GM19372 (cell line): Measurements from ENCODE around the gene KCTD18.

Experiments used
- ATAC-seq: cut with Tn5 transposase; IDR thresholded peaks from one replicate; pipeline ENCODE4 v1.9.1; 2021; ENCODE audit warnings: mild to moderate bottlenecking, low read depth, moderate library complexity; ENCODE audit not compliant: unreplicated experiment

The KCTD18 gene

DNA sequence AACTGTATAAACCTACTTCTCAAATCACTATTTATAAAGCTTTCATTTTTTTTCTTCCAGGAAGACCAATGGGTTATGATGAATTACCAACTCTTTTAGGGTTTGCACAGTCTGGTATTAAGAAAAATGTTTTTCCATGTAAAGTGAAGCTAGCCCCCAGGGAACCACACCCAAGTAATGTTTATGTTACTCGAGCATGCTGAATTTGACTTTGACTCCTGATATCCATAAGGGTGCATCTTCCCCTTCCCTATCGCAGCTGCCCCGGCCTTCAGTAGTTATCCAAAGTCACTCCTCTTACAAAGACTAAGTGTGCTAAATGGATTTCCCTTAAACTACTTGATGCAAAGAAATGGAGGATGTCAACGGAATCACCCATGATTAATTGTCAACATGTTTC, 21.7 kb downstream of the KCTD18 start:
- no peak for ATAC-seq

DNA sequence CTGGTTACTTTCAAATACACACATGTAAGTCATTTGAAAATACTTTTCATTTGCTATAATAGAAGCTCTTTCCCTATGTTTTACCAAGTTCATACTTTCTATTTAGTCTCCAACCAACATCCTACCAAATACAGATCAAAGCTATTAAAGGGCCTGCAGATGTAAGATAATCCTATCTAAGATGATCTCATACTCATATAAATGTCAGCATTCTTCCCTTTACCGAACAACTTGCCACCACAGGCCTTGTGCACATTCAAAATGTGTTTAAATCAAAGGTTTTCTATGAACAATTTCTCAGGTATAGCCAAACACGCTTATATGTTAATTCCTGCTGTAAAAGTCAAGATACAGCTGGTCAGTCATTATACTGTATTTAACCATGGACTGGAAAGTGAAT, 23.3 kb downstream of the KCTD18 start:
- no peak for ATAC-seq

DNA sequence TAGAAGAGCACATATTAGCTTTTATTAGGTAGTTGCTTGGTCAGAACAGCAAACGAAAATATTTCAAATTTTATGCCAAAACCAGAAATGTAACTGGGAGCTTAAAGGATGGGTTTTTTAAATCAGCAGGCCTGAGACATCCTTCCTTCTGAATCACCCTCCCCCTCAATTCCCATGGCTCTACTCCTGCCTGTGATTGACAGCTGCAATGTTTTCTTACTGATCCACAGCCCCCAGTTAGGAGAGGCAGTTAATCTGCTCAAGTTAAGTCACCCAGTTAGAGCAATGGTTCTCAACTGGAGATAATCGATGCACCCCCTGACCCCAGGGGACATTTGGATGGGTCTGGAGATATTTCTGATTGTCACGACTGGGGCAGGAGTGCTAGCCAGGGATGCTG, 24.9 kb downstream of the KCTD18 start:
- ATAC-seq = no peak

DNA sequence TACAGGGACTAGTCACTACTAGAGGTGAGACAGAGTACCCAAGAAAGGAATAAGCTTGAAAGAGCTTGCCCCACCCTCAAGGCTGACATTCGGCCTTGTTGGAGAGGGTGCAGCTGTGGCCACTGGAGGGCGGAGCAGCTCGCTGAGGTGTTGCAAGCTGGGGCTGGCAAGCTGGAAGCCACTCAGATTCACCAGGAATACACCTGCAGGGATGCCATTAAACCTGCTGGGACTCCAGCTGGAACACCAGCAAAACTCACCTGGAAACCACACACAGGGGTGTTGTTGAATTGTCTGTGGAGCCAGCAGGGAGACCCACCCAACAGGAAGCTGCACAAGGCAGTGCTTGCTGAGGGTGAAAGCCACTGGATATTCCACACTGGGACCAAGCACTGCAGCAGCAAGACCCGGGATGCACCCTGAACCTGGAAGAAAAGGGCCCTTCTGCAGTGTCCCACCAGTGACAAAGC, 26.1 kb downstream of the KCTD18 start:
- ATAC-seq = peak; percentile 66

DNA sequence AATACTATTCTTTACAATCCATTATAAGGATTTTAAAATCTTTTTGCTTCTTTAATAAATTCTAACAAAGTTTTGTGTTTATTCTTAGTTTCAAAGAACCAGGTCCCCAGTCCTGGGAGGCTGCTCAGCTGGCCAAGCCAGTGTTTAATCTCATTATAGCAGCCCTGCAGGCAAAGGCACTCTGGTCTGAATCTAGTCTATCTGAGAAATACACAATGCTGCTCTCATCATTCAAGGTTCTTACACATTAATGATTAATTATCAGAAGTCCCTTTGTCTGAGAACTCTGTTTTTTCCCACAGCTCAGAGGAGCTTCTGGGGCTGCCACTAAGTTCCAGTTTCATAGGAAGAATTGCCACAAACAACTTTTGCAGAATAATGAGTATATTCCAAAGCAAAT, 27.7 kb downstream of the KCTD18 start:
- ATAC-seq = peak; percentile 55

DNA sequence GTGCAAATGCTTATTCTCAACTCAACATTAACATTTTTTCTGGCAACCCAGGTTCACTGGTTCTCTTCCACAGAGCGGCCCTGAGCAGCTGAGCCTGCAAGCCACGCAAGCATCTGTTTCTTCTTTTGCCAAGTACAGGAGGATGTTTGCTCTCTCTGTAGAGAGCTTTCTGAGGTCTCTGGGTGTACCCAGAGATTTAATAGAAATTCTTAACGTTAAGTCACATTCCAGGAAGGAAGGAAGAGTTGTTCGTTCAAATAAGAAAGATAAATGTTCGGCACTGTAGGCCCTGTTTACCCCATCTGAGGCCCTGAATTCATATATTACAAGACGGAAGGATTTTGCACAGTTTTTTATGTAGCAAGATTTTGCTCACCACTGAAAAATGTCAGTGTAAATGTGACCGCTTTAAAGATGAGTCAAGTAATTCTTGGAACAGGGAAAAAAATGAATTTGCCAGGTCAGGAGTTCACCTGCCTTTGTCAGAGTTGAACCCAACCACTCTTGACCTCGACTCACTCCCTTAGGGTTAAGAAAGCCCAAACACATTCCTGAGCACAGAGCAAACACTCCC, 30.1 kb downstream of the KCTD18 start:
- no peak for ATAC-seq

DNA sequence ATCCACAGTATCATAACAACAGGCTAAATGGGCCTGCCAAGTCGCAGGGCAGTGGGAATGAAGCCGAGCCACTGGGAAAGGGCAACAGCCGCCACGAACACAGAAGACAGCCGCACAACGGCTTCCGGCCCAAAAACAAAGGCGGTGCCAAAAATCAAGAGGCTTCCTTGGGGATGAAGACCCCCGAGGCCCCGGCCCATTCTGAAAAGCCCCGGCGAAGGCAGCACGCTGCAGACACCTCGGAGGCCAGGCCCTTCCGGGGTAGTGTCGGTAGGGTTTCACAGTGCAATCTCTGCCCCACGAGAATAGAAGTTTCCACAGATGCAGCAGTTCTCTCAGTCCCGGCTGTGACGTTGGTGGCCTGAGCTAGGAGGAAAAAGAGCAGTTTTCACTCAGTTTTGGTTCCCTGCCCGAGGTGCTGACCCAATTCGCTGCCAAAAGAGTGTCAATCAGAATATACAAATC, 32.2 kb downstream of the KCTD18 start:
- no peak for ATAC-seq

DNA sequence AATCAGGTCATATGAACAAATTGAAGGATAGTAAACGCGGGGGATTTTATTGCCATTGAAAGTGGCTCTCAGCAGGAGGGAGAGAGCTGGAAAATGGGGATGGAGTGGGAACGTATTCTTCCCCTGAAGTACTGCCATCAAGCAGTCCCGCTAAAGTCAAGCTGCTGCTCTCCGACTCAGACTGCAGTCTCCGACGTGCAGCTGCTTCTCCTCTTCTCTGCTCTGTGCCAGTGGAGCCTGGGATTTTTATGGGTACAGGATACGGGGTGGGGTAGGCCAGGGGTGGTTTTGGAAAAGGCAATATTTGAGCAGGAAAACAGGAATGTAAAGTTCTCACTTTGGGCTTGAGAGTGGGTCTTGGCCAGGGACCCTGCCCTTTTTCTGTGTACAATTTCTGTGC, 33.0 kb downstream of the KCTD18 start:
- no peak for ATAC-seq

DNA sequence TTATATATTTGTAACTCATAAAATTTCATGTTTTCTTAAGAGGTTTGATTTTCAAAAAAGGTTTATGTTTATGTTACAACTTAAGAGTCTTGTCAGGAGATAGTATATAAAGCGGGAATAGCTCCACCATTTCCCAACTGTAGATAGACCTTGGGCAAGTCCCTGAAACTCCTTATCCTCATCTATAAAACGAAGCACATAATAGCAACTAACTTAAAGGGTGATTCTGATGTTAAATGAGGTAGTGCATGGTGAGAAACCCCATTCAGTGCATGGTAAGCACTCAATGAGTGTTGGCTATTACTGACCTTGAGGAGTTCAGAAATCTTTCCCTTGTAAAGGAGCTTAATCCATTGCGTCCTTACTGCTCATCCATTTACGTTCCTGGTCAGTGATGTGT, 34.1 kb downstream of the KCTD18 start:
- no peak for ATAC-seq

DNA sequence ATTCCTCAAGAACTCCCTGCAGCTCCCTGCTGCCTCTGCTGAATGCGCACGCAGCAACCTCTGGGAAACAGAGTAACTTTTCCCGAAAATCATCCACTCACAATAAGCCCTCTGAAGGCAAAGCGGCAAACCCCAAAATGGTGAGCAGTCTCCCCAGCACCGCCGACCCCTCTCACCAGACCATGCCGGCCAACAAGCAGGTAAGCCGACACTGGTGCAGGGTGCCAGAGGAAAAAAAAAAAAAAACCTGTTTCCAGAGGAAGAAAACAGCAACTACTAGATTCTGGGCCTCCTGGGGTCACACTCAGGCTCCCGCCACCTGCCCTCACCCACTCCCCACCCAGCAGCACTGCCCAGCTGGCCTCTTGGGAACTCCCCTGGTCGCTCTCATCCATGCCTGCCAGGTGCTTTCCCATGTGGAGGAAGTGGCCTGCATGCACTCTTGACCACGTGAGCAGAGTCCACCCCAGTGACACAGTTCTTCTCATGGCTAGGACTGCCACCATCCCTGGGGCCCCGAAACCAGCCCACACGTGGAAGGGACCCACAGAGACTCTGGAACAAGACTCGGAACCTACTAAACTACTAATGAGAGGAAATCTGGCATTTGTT, 36.9 kb downstream of the KCTD18 start:
- ATAC-seq = peak; percentile 34

DNA sequence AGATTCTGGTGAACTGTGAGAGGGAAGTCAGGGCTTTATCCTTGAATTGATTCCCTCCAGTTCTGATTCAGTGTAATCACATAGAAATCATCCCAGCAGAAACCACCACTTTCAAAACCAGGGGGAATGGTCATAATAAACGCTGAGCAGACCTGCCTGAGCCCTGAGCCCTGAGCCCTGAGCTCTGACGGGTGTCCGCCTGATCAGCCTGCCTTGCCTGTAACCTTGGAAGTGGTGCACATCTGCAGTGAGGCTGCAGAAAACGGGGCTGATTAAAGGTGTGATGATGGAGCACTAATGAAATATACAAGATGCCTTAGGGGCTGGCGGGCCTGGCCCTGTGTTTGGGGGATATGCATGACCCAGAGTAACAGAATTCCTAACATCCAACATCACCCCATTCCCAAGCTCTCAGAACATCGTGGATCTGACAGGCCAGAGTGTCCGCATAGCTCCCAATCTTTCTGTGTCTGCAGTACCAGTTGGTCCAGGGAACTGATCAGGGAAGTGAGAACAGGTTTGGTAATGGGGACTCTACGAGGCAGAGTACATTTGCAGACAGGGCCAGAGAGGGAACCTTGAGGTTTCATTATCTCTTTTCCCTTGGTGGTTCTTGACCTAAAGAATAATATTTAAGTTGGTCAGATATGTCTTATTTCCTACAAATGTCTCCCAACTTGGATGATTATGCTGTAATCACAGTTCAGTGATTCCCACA, 37.8 kb downstream of the KCTD18 start:
- peak; percentile 2 for ATAC-seq

DNA sequence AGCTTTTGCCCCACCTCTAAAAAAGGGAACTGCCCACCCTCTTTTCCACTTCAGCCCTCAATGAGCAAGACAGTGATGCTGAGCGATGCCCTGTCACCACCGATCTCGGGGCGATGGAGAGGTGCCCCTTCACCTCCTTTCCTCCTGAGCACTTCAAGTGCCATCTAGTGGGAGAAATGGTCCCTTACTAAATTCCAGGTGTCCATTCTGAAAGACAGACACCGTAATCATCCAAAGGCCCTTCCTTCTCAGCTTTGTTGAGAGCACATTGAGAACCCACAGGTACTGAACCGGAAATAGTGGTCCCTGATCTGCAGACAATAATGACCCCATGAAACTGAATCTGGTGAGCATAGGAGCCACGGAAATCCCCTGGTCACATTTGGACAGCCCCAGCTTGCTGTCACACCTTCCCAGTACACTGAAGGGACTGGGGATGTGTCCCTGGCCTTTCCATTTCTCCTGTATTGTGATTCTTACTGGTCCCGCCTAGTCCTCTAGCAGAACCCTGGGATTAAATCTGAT, 38.5 kb downstream of the KCTD18 start:
- ATAC-seq = peak; percentile 62

DNA sequence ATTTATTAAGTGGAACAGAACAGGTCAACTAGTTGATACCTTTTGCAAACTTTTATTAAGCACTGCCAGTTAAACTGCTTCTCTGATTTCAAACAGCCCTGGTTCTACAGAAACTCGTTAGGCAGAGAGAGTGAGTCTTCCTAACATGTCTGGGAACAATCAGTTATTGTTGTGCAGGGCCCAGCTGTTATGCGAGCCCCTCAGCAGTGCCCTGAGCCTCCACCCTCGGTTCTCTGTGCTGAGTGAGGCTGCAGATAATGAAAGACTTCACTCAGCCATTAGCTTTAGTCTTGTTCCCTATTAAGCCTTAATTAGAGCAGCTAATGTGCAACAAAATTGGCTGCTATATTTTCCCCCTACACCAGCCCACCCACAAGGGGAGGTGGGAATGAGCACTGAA, 39.6 kb downstream of the KCTD18 start:
- no peak for ATAC-seq

DNA sequence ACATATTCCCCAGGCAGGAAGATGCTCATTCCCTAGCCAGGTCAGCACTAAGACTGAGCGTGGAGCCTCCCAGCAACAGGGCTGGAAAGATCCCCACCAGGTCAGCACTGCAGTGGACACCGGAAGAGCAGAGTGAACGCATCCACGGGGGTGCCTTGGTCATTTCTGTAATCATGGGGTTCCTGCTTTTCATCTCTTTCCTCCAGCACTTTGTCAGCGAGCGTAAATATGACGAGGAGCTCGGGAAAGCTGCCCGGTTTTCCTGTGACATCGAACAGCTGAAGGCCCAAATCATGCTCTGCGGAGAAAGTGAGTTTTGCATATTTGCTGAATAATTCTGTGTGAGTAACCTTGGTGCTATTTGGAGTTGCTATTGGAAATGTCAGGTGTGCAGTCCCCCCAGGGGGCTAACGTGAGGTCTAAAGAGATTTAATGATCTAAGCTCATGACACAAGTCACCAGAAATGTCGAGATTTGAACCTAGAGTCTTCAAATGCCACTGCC, 40.1 kb downstream of the KCTD18 start:
- no peak for ATAC-seq

DNA sequence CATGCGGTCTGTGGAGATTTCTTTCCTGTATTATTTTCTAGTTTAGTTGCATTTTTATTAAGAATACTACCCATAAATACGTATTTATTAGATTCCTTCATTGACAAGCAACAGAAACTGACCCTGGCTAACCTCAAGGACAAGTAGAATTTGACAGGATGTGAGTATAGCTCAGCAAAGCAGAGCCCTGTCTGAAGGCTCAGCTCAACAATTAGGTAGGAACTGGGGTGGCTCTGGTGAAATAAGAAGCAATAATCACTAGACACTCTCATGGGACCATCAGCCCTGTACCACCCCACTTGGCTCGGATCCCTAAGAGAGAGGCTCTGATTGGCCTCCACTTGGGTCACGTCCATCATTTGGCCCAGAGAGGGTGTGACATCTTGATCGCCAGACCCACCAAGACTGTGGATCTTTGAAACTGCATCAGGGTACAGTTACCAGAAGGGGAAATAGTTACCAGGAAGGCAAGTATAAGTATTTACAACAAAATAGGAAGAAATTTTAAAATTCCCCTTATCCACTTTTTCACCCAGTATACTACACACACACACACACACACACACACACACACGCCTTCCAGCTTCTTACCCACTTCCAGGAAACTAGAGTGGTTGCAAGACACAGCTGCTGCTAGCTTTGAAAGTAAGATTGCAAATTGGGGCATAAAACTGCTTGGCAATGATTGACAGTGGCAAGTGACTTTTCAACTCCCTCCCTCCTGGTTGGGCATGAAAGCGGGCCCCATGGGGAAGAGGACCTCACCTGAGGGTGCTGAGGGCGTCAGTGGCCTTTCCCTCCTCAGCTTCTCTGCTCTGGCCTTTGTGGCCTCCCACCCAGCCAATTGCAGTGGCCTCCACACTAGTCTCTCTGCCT, 41.8 kb downstream of the KCTD18 start:
- no peak for ATAC-seq

DNA sequence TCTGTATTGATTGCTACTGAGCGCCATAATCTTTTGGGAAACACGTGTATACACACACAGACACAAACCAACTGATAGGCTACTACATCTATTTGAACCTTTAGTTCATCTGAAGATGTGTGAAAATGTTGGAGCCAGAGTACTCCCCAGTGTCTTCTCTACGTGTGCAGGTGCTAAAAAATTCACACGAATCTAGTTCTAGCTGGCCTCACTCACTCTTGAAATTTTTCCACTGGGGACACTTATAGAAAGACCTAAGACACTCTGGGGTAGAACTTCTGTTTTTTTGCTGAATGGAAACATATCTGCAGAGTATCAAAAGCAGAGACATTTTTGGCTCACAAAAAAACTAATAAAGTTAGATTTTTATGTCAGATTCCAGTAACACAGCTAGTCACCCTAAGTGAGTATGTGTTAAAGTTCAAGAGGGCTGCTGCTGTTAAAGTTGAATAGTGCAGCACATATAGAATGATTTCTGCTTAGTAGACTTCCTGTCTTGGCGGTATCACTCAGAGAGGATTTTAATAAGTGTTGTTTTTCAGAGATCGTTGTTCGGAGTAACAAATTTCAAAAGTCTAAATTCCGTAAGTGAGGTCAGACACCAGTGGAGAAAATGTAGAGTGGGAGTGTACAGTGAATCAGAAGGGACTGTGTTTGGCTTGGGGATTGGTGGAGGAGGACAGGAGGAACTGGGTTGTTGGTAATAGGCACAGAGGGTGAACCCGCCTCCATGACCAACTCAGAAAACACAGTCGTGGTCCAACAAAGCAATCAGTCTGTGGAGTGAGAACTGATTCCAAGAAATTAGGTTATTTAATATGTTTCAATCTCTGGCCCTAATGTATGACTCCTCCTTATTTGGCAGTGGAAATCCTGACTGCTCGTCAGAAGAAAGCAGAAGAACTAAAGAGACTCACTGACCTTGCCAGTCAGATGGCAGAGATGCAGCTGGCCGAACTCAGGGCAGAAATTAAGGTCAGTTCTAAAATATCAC, 43.1 kb downstream of the KCTD18 start:
- peak; percentile 43 for ATAC-seq

DNA sequence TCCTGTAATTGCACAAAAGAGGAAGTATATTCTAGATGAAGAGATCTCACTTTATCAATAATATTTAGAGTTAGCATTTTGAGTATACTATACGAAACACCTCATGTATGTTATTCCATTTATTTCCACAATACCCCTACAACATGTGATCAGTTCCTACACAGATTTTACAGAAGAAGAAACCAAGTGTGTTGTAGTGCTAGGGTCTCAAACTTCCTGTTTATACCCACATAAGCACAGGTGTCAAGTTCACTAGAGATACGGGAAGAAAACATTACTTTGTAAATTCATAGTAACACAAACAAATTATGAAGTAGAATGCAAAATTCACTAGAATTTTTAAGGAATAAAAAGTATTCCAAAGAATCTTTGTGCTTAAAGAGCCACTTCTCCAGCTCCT, 46.4 kb downstream of the KCTD18 start:
- ATAC-seq = no peak

DNA sequence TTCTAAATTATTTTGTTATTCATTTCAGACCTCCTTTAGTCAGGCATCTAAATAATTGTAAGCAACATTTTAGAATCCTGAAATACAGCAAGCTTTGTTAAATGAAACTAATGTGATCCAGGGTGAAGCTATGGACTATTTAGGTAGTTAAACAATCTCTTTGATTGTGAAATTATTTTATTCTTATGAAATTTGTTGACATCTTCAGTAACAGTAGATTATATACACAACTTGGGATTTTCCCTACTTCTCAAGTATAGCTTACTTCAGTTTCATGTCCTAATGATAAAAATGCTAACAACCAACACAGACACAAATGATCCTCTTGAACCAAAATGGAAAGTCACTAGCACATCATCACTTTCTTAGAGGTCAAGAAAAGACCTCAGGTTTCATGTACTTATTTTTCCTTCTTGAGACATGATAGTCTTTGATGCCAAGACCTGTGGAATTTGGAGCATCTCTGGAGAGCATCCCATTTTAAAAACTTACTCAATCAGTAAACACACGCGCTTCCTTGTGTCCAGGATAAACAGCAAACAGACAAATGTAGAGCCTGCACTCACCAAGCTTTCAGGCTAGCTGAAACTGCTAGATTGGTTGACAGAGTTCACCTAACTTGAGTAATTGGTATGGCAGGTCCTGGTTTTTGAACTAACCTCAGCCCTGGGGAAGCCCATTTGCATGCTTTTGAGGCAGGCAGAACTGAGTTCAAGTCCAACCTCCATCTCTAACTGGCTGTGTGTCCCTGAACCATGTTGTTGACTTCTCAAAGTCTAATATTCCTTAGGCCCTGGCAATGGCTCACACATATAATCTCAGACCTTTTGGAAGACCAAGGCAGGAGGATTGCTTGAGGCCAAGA, 47.8 kb downstream of the KCTD18 start:
- ATAC-seq = no peak
